Activated effector memory CD4-positive, alpha-beta T cell treated with Interleukin-2 at 50 U/mL for 16 hours (primary cell): Measurements from ENCODE around the gene ZNF784.
"Not testable (repeated sequence)": the region's sequence is repeated elsewhere in the genome, so short reads cannot be mapped to it uniquely, and the experiment has no call there.

ENCODE experiments used
- DNase-seq: peaks from one replicate; pipeline ENCODE4 v3.0.0-alpha.2; 2020

Gene ZNF784

GRCh38 chr19:55599842-55600661 is 24.3 kb downstream of the ZNF784 start, which contains the start of gene ZNF524:
Gene ZNF524, plus strand, starts transcription at chr19:55600288. Its CDS starts 1,825 bp downstream, at chr19:55602113.
- peak; percentile 82 for DNase-seq

- DNase-seq = peak; percentile 92
Observed at GRCh38 chr19:55599468-55599841, 24.9 kb downstream of the ZNF784 start, which contains the start of gene FIZ1. Gene FIZ1, minus strand, starts transcription at chr19:55599517. Its CDS starts 1,652 bp downstream, at chr19:55597865.

- peak; percentile 88 for DNase-seq
Observed at GRCh38 chr19:55598719-55599467, 25.5 kb downstream of the ZNF784 start.

DNA sequence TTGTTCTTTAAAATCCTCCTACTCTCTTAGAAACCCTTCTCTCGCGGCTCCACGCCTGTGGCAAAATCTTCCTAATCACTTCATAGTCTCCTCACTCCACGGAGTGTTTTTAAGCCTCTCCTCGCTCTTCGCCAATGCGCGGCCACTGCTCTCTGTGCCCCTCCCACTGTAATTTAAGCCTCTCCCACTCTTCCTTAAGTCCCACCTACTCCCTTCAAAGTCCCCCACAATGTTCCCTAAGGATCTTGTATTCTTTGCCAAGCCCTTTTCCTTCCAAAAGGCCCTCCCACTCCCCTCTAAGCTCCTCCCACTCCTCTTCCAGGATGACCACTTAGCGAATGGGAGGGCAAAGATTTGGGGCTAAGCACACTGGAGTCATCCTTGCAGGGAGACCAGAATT is 26.3 kb downstream of the ZNF784 start:
- no peak for DNase-seq

DNA sequence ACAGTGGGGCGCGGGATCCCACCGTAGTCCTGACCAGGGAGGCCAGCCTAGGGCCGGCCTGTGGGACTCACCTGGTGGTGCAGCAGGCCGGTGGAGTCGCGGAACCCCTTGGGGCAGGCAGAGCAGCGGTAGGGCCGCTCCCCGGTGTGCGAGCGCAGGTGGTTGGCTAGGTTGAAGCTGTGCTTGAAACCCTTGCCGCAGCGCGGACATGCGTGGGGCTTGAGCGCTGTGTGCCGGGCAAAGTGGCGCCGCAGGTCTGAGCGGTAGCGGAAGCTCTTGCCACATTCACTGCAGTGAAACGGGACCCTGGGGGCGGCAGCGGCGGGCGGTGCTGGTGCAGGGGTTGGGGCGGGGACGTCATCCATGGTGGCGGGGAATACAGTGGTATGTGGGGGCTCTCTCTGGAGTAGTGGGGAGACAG is 26.9 kb downstream of the ZNF784 start:
- DNase-seq = no peak

GRCh38 chr19:55596304-55596703 is 28.1 kb downstream of the ZNF784 start:
- DNase-seq = no peak

DNA sequence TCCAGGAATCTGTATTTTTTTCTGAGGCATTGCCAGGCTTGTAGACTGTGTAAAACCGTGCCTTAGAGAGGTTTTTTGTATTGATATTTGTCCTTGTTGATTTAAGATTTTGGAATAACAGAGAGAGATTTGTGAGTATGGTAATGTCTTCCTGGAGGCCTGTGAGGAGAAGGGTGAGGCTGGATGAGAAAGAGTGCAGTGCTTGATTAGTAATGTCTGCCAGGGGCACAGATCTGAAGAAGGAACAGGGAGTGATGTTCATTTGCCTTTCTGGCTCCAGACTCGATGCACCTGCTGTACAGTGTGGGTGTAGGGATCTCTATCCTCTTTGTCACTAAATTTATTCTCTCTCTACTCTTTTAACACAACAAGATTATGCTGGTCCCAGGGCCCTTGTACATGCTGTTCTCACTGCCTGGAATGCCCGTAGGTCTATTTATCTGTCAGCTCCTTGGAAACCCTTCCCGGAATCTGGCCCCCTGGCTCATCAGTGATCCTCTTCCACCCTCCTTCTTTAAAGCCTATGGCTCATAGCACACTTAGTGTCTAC is 29.3 kb downstream of the ZNF784 start:
- no peak for DNase-seq

- no peak for DNase-seq
Observed at GRCh38 chr19:55593096-55593772, 31.1 kb downstream of the ZNF784 start.

GRCh38 chr19:55592391-55593090 is 31.8 kb downstream of the ZNF784 start:
- DNase-seq = no peak

DNA sequence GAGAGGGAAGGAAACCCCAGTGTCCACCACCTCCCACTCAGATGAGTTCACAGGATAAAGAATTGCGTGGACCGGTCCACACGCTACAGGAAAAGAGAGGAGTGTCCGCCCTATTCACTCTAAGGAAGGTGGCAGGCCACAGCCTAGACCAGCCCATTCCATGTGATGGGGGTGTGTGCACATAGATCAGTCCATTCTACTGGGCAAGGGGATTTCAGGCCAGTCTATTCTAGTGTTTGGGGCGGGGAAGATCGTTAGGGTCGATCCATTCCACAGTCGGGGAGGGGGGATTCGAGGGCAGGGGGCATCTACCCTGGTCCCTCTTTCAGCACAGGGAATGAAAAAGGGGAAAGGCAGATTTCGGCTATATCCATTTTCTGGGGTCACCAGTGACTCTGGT is 32.8 kb downstream of the ZNF784 start:
- DNase-seq = no peak

DNA sequence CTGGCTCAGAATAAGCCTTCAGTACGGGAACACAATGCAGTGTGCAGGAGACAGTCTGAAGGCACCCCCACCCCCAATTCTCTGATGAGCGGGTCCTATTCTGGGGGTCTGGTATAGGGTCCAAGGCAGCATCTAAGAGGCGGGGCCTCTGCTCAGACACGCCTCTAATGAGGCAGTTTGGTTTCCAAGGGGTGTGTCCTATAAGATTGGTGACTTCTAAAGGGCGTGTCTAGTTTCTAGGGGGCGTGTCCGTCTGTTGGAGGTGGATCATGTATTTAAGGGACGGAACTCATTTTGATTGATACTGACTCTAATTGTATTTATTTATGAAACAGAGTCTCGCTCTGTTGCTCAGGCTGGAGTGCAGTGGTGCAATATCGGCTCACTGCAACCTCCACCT is 33.7 kb downstream of the ZNF784 start:
- no peak for DNase-seq

- DNase-seq = no peak
Observed at GRCh38 chr19:55590109-55590508, 34.3 kb downstream of the ZNF784 start.

- no peak for DNase-seq
Observed at GRCh38 chr19:55588738-55589137, 35.6 kb downstream of the ZNF784 start.

GRCh38 chr19:55586976-55587668 is 37.2 kb downstream of the ZNF784 start:
- DNase-seq = peak; percentile 83

DNA sequence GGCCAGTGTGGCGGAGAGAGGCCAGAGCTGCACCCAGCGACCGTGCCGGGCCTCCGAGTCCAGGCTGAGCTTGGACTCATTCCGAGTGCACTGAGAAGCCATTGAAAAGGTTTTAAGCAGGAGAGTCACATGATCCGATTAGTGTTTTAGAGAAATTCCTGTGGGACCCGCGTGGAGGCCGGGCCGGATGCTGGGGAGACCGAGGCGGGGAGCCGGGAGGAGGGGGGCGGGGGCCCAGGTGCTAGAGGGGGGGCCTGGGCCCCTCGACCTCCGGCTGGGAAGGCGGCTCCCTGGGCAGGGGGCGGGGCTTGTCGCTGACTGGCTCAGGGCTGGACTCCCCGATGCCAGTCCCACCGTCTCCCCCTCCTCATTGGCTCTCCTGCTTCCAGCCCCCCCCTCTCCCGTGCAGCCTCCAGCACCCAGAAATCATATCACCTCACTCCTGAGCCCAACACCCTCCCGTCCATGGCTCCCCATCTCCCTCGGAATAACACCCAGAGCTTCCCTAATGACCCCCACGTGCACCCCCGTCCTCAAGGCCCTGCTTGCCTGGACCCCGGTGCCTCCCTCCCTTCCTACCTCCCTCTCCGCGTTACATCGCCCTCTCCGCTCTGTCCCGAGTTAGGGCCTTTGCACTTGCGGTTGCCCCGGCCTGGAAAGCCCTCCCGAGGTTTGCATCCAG is 38.6 kb downstream of the ZNF784 start:
- DNase-seq = peak; percentile 17

DNA sequence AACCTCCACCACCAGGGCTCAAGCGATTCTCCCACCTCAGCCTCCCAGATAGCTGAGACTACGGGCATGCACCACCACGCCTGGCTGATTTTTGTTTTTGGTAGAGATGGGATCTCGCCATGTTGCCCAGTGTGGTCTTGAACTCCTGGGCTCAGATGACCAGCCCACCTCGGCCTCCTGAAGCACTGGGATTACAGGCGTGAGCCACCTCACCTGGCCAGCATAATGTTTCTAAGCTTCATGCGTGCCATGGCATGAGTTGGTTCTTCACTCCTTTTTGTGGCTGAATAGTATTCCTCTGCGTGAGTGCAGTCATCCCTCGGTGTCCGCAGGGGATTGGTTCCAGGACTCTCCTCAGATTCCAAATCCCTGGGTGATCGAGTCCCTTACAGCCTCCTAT is 39.5 kb downstream of the ZNF784 start:
- no peak for DNase-seq

DNA sequence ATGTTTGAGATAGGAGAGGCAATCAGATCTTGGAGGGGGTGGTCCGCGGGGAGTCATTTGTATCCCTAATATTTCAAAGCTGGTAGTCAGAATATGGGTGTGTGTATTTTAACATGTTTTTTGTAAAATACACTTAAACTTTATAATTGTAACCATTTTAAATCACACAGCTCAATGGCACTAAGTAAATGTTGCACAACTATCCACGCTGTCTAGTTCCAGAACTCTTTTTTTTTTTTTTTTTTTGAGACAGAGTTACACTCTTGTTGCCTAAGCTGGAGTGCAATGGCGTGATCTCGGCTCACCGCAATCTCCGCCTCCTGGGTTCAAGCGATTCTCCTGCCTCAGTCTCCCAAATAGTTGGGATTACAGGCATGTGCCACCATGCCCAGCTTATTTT is 40.5 kb downstream of the ZNF784 start:
- not testable (repeated sequence) for DNase-seq

- DNase-seq = not testable (repeated sequence)
Observed at GRCh38 chr19:55582284-55582683, 42.1 kb downstream of the ZNF784 start.

DNA sequence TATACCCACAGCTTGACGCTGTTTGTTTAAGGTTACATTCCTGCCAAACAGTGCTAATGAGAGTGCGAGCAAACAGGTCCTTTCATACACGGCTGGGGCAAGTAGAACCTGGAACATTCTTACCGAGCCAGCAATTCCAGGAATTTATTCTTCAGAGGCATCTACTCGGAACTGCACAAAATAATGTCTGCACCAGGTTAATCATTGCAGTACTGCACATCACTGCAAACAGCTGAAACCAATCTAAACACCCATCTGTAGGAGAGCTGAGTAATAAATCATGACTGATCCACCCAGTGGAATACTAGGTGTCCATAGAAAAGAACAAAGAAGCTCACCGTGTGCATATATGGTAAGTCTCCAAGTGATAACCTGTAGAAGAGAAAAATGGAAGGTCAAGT is 42.5 kb downstream of the ZNF784 start:
- DNase-seq = no peak

GRCh38 chr19:55581145-55581822 is 43.1 kb downstream of the ZNF784 start:
- no peak for DNase-seq
